ENCODE results near the gene EEF1AKMT3. TPM values are rescaled to one million over a fixed set of nuclear protein-coding genes. Genes with fewer than 3 reads are reported as not detected.

EEF1AKMT3 gene
- total and polyA plus RNA-seq, 9 of the 15 experiments (the other 6 are each of a cell fraction or from before 2014, with no cell fraction given): 4.1 to 17.2 (median 7.9) TPM

- CTCF ChIA-PET (ENCODE audit: low intra/inter-chr PET ratio): interaction anchor here (0.8 kb wide), 1 partner anchor 127 kb away, joined by 6 read pairs; no protein-coding TSS in a partner anchor
- no peak overlapping the region for H2AFZ ChIP-seq (ENCODE audit: low read depth, low read length)
- H3K9me1 ChIP-seq (ENCODE audit: control insufficient read depth, insufficient read depth, low read length): no peaks in the 10 kb centered on the region
- H3K4me1 ChIP-seq (replicated peaks in 1 of 2; ENCODE audit: control insufficient read depth in 2 of 2, insufficient read depth in 2 of 2, low read length in 2 of 2): peaks cover 7 to 10% of the 10 kb centered on the region in 2 experiments; a peak in 4 of 5 replicates
- no peak for DNase-seq (ENCODE audit: extremely low read depth in 1 of 4, low spot score in 3 of 4)
- no peak overlapping the region for H3K9ac ChIP-seq (ENCODE audit: insufficient read depth in 1 of 2, low read depth in 2 of 2, low read length in 2 of 2)
- H3K27ac ChIP-seq (ENCODE audit: extremely low read depth, low read depth, low read length): no peak overlapping the region
- TF ChIP-seq HBP1 (CRISPR knock-in tag; IDR thresholded peaks at IDR 0.05): no peak
- TF ChIP-seq MAFK (IDR thresholded peaks at IDR 0.05; ENCODE audit: low read length): no peak
- TF ChIP-seq KHSRP (IDR thresholded peaks at IDR 0.05): no peak
- no peak for TF ChIP-seq ATF3 (IDR thresholded peaks at IDR 0.05)
- no peak for TF ChIP-seq ATF3 (CRISPR knock-in tag; conservative IDR thresholded peaks at IDR 0.05)
- TF ChIP-seq PREB (CRISPR knock-in tag; IDR thresholded peaks at IDR 0.05): no peak
- H4K20me1 ChIP-seq (replicated peaks; ENCODE audit: control insufficient read depth, insufficient read depth, low read length): no peaks in the 10 kb centered on the region
- BruUV-seq (replicated peaks): no TSS peak
- in situ Hi-C loops (cut with MboI) (no loop called here), intact Hi-C loops (cut with micrococcal nuclease) (no loop called here)
- H3K4me2 ChIP-seq (ENCODE audit: insufficient read depth, low read length): no peak overlapping the region
- WGBS (ENCODE audit: insufficient coverage, low coverage, missing lambda C conversion rate): 77% methylated on average over 6 of the region's 7 CpGs
- H3K36me3 ChIP-seq (ENCODE audit: control insufficient read depth, insufficient read depth, low read length): peaks cover 23% of the 10 kb centered on the region; the same call in 2 of the 3 replicates
- peaks cover 13% of the 10 kb centered on the region for H3K79me2 ChIP-seq (ENCODE audit: control insufficient read depth, insufficient read depth, low read length)
- H3K4me3 ChIP-seq: no peak overlapping the region
- no peak for FAIRE-seq
- no peak for ATAC-seq
- H3K9me3 ChIP-seq (replicated peaks; ENCODE audit: control insufficient read depth, insufficient read depth, low read depth, low read length): no peaks in the 10 kb centered on the region
- H3K27me3 ChIP-seq (ENCODE audit: control insufficient read depth in 2 of 2, insufficient read depth in 2 of 2, low read length in 2 of 2): no peaks in the 10 kb centered on the region
- POLR2A ChIA-PET: no interaction called here
These were observed 5.5 kb downstream of the EEF1AKMT3 start for GRCh38 chr12:57777911-57778310.

Measured in K562 (cell line).